SK-N-SH (cell line): ENCODE results near the gene SLBP. TPM values are rescaled to one million over a fixed set of nuclear protein-coding genes. Genes with fewer than 3 reads are reported as not detected.

Source experiments
- CTCF ChIA-PET: fragments of 300-600, 350-600 bp; formaldehyde crosslinking; extraction: SDS; loops from one replicate; lab custom pipeline; 2021; lab: Yijun Ruan, JAX
- POLR2A ChIA-PET: fragments of 350-600 bp; sonication (Branson Sonifier 250); formaldehyde crosslinking; extraction: SDS; loops from one replicate; lab custom pipeline; 2020; ENCODE audit warnings: antibody characterized with exemption, inconsistent platforms; lab: Yijun Ruan, JAX
- DNase-seq: peaks from one replicate; pipeline ENCODE4 v3.0.0; 2012
- H2AFZ ChIP-seq: fragments of 200-600 bp; sonication (generic); 2 replicates; pipeline ENCODE4 v1.8.1; 2016; ENCODE audit warnings: antibody characterized with exemption, mild to moderate bottlenecking, low read depth
- H3F3A ChIP-seq: fragments of 200-600 bp; sonication (generic); replicated peaks from 2 replicates; pipeline ENCODE3; 2016; ENCODE audit warnings: antibody characterized with exemption, mild to moderate bottlenecking; ENCODE audit not compliant: insufficient read depth
- H3K27ac ChIP-seq, 2 experiments: fragments of 200-500 bp in 1 of 2; fragments of 200-600 bp in 1 of 2; sonication (Bioruptor generic) in 1 of 2; sonication (generic), shearing (Covaris generic) in 1 of 2; 2 replicates each; pipeline versions ENCODE4 v1.5.1 to v1.6.1; 2014 to 2016; ENCODE audit warnings: low read depth in 2 of 2, inconsistent platforms in 1 of 2, low read length in 1 of 2, mild to moderate bottlenecking in 1 of 2, mixed read lengths in 1 of 2
- H3K27me3 ChIP-seq: fragments of 200-600 bp; sonication (generic), shearing (Covaris generic); 2 replicates; pipeline ENCODE4 v1.6.1; 2016; ENCODE audit warnings: mixed run types; ENCODE audit not compliant: insufficient read depth
- H3K36me3 ChIP-seq, 2 experiments: fragments of 200-500 bp in 1 of 2; fragments of 200-600 bp in 1 of 2; sonication (Bioruptor generic) in 1 of 2; sonication (generic) in 1 of 2; replicated peaks in 1 of 2; 2 replicates each; pipeline versions ENCODE3 to v1.5.1; 2014 to 2016; ENCODE audit warnings: low read length in 1 of 2, mild to moderate bottlenecking in 1 of 2; ENCODE audit not compliant: insufficient read depth in 2 of 2, control insufficient read depth in 1 of 2
- H3K4me1 ChIP-seq, 2 experiments: fragments of 200-500 bp in 1 of 2; fragments of 200-600 bp in 1 of 2; sonication (Bioruptor generic) in 1 of 2; sonication (generic), shearing (Covaris generic) in 1 of 2; 2 replicates each; pipeline versions ENCODE4 v1.5.1 to v1.6.1; 2014 to 2016; ENCODE audit warnings: low read depth in 1 of 2, low read length in 1 of 2, mixed run types in 1 of 2; ENCODE audit not compliant: insufficient read depth in 2 of 2, control insufficient read depth in 1 of 2
- H3K4me2 ChIP-seq: fragments of 200-600 bp; sonication (generic), shearing (Covaris generic); 2 replicates; pipeline ENCODE4 v1.6.1; 2017; ENCODE audit warnings: mixed run types
- H3K4me3 ChIP-seq, 2 experiments: fragments of 200-500 bp in 1 of 2; fragments of 200-600 bp in 1 of 2; sonication (Bioruptor generic) in 1 of 2; sonication (generic), shearing (Covaris generic) in 1 of 2; 2 replicates each; pipeline versions ENCODE4 v1.5.1 to v1.8.1; 2014 to 2016; ENCODE audit warnings: low read depth in 2 of 2, inconsistent platforms in 1 of 2, low read length in 1 of 2, mild to moderate bottlenecking in 1 of 2, mixed read lengths in 1 of 2, moderate library complexity in 1 of 2
- H3K79me2 ChIP-seq: fragments of 200-600 bp; sonication (generic); 2 replicates; pipeline ENCODE4 v1.8.1; 2017; ENCODE audit warnings: mild to moderate bottlenecking; ENCODE audit not compliant: insufficient read depth
- H3K9ac ChIP-seq: fragments of 200-600 bp; sonication (generic); 2 replicates; pipeline ENCODE4 v1.6.1; 2017; ENCODE audit warnings: mixed run types
- H3K9me2 ChIP-seq: fragments of 200-600 bp; sonication (generic); 2 replicates; pipeline ENCODE4 v1.6.1; 2017; ENCODE audit warnings: mixed run types
- H3K9me3 ChIP-seq: fragments of 200-600 bp; sonication (generic); 2 replicates; pipeline ENCODE4 v1.6.1; 2017; ENCODE audit warnings: mixed run types, mild to moderate bottlenecking, moderate library complexity
- H4K20me1 ChIP-seq: fragments of 200-600 bp; sonication (generic); 2 replicates; pipeline ENCODE4 v1.6.1; 2017; ENCODE audit warnings: mild to moderate bottlenecking, mixed run types; ENCODE audit not compliant: insufficient read depth
- CHD2 ChIP-seq: fragments of 150-350 bp; IDR thresholded peaks from 2 replicates; pipeline ENCODE4 v1.6.1; 2018; ENCODE audit warnings: low read length; ENCODE audit not compliant: partially characterized antibody
- JUND ChIP-seq: IDR thresholded peaks from 2 replicates; pipeline ENCODE4 v1.4.0; 2012
- RAD21 ChIP-seq: IDR thresholded peaks from 2 replicates; pipeline ENCODE4 v1.6.1; 2012; ENCODE audit warnings: mild to moderate bottlenecking, low read length
- REST ChIP-seq: IDR thresholded peaks from 2 replicates; pipeline ENCODE4 v1.6.1; 2012; ENCODE audit warnings: mild to moderate bottlenecking, low read depth, low read length, moderate library complexity
- SIN3A ChIP-seq: IDR thresholded peaks from 2 replicates; pipeline ENCODE4 v1.6.1; 2012; ENCODE audit warnings: low read depth, mild to moderate bottlenecking, low read length, moderate library complexity, borderline replicate concordance
- SMC3 ChIP-seq: IDR thresholded peaks from 2 replicates; pipeline ENCODE4 v1.6.1; 2012; ENCODE audit warnings: low read depth, low read length, improper control_type of control experiment
- WGBS: methylation state at CpG from one replicate; pipeline ENCODE4 v1.1.6; 2017; ENCODE audit warnings: low lambda C conversion rate; 5-methylcytosine and 5-hydroxymethylcytosine counted together
- polyA plus RNA-seq, 3 experiments: library from polyadenylated mRNA; depleted of rRNA; stranded (reverse); fragments of >200 nt; gene quantifications; 2 replicates each; pipeline ENCODE4 v1.2.3, GENCODE V29; 2012
- TF ChIP-seq, protein P1 (sequence below): fragments of 150-350 bp; IDR thresholded peaks from 2 replicates; pipeline ENCODE4 v1.6.1; 2016; ENCODE audit warnings: mild to moderate bottlenecking, low read depth, low read length
- TF ChIP-seq, protein P2 (sequence below): IDR thresholded peaks from 2 replicates; pipeline ENCODE4 v1.4.0; 2012; ENCODE audit warnings: low read depth, borderline replicate concordance
- TF ChIP-seq, protein P3 (sequence below): IDR thresholded peaks from 2 replicates; pipeline ENCODE4; 2012

SLBP gene
- polyA plus RNA-seq, 1 of the 3 experiments (the other 2 are of a cell fraction), result 51.5 TPM

DNA sequence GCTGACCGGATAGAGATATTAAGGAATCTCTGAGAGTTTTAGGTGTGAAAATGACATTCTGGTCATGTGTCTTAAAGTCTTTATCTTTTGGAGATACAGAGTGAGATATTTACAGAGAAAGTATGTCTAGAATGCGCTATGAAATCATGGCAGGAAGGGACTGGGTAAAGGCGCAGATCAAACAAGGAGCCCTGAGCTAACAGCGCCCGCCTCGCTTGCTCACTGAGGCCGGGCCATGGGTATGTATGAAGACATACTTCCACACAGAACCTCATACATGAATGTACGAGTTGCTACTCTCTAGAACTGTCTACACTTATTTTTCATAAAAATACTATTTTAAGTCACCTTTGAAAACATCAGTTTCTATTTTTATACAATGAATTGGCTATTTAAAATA, 48.0 kb downstream of the SLBP start:
- Histone ChIP-seq H3K36me3 (peaks cover 0 to 3% of the 10 kb centered on the region in 2 experiments), H3K9ac (no peak overlapping the region), H3F3A (no peaks in the 10 kb centered on the region), H3K27ac (no peak overlapping the region), H3K9me2 (no peaks in the 10 kb centered on the region), H3K27me3 (no peaks in the 10 kb centered on the region), H2AFZ (no peak overlapping the region), H3K4me3 (no peak overlapping the region)
- POLR2A ChIA-PET, result no interaction called here
- no peak for DNase-seq
- TF ChIP-seq, protein P1, sequence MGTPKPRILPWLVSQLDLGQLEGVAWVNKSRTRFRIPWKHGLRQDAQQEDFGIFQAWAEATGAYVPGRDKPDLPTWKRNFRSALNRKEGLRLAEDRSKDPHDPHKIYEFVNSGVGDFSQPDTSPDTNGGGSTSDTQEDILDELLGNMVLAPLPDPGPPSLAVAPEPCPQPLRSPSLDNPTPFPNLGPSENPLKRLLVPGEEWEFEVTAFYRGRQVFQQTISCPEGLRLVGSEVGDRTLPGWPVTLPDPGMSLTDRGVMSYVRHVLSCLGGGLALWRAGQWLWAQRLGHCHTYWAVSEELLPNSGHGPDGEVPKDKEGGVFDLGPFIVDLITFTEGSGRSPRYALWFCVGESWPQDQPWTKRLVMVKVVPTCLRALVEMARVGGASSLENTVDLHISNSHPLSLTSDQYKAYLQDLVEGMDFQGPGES, result no peak
- TF ChIP-seq SIN3A (no peak), SMC3 (no peak), RAD21 (no peak), REST (no peak), CHD2 (no peak), JUND (no peak)
- TF ChIP-seq, protein P2, sequence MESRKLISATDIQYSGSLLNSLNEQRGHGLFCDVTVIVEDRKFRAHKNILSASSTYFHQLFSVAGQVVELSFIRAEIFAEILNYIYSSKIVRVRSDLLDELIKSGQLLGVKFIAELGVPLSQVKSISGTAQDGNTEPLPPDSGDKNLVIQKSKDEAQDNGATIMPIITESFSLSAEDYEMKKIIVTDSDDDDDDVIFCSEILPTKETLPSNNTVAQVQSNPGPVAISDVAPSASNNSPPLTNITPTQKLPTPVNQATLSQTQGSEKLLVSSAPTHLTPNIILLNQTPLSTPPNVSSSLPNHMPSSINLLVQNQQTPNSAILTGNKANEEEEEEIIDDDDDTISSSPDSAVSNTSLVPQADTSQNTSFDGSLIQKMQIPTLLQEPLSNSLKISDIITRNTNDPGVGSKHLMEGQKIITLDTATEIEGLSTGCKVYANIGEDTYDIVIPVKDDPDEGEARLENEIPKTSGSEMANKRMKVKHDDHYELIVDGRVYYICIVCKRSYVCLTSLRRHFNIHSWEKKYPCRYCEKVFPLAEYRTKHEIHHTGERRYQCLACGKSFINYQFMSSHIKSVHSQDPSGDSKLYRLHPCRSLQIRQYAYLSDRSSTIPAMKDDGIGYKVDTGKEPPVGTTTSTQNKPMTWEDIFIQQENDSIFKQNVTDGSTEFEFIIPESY, result no peak
- TF ChIP-seq, protein P3, sequence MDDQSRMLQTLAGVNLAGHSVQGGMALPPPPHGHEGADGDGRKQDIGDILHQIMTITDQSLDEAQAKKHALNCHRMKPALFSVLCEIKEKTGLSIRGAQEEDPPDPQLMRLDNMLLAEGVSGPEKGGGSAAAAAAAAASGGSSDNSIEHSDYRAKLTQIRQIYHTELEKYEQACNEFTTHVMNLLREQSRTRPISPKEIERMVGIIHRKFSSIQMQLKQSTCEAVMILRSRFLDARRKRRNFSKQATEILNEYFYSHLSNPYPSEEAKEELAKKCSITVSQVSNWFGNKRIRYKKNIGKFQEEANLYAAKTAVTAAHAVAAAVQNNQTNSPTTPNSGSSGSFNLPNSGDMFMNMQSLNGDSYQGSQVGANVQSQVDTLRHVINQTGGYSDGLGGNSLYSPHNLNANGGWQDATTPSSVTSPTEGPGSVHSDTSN, result no peak
- TF ChIP-seq, all 33 proteins: peak for 0
- CTCF ChIA-PET, result no interaction called here
- Histone ChIP-seq H3K4me1 (no peaks in the 10 kb centered on the region; a peak in 1 of 4 replicates), H3K4me2 (no peak overlapping the region), H3K9me3 (no peaks in the 10 kb centered on the region), H3K79me2 (no peaks in the 10 kb centered on the region), H4K20me1 (no peaks in the 10 kb centered on the region)
- 85% methylated on average over 8 of the region's 8 CpGs for WGBS
